ENCODE results near the gene TLX1.

The TLX1 gene

DNA sequence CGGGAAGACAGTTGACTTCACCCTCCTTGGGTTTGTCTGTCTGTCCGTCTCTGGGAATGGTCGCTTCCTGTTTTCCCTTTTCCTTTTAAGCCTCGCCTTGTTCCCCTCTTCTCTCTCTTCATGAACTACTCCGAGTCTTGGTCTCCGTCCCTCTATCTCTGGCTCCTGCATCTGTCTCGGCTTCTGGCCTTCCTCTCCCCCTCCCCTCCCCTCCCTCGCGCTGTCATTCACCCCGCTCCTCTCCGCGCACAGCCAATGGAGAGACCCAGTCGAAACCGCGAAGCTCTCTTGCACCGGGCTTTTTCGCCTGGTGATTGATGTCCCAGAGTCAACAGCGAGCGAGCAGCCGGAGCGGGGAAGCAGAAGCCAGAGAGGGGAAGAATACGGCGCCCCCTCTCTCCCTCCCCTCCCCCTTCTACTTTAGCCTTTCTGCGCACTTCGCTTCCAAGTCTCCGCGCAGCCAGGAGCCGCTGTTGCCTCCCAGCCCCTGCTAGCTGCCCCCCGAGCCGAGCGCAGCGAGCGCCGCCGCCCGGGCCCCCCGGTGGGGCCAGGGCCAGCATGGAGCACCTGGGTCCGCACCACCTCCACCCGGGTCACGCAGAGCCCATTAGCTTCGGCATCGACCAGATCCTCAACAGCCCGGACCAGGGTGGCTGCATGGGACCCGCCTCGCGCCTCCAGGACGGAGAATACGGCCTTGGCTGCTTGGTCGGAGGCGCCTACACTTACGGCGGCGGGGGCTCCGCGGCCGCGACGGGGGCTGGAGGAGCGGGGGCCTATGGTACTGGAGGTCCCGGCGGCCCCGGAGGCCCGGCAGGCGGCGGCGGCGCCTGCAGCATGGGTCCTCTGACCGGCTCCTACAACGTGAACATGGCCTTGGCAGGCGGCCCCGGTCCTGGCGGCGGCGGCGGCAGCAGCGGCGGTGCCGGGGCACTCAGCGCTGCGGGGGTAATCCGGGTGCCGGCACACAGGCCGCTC lies at the start of gene TLX1:
TSS of gene TLX1 (plus strand) at position 317 of the 978 bp plus-strand sequence. CDS start at position 559, 242 bp downstream.
- Histone ChIP-seq H3K4me3 (ENCODE audit: low read depth in 1 of 2, low read length in 1 of 2) (no peak within 1 kb of the TSS), H3K4me1 (ENCODE audit: control insufficient read depth in 1 of 2, insufficient read depth in 1 of 2, low read depth in 1 of 2, low read length in 1 of 2) (peaks cover 9% of the 10 kb centered on the region in 2 experiments), H3K36me3 (no peaks in the 10 kb centered on the region), H3K9me3 (no peaks in the 10 kb centered on the region), H3K27ac (no peak within 1 kb of the TSS), H3K27me3 (peaks cover 100% of the 10 kb centered on the region)
- no peak for TF ChIP-seq CTCF (IDR thresholded peaks at IDR 0.05)

DNA sequence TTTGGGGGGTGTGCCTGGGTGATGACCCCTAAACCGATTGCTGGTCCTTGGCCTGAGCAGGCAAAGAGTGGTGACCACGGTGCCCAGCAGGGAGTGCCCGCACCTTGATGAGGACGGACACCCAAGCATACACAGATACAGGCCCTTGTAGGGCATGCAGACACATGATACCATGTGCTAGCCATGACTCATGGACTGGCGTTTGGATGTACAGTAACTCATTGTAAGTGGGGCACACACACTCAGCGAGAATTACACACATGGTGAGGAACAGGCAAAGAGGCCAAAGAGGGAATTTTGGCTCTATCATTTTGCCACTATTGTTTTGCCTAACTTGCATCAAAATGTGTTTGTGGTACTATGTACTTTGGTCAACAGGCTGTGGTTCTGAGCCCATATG lies 45.3 kb upstream of the TLX1 start:
- no peak overlapping the region for H3K4me3 ChIP-seq (ENCODE audit: low read depth in 1 of 2, low read length in 1 of 2)
- H3K27me3 ChIP-seq: peaks cover 99% of the 10 kb centered on the region
- H3K36me3 ChIP-seq: no peaks in the 10 kb centered on the region
- H3K9me3 ChIP-seq: no peaks in the 10 kb centered on the region
- no peak overlapping the region for H3K27ac ChIP-seq
- TF ChIP-seq CTCF (IDR thresholded peaks at IDR 0.05): no peak
- H3K4me1 ChIP-seq (ENCODE audit: control insufficient read depth in 1 of 2, insufficient read depth in 1 of 2, low read depth in 1 of 2, low read length in 1 of 2): no peaks in the 10 kb centered on the region

- no peak for TF ChIP-seq CTCF (IDR thresholded peaks at IDR 0.05)
- Histone ChIP-seq H3K9me3 (no peaks in the 10 kb centered on the region), H3K27me3 (peaks cover 100% of the 10 kb centered on the region), H3K4me1 (ENCODE audit: control insufficient read depth in 1 of 2, insufficient read depth in 1 of 2, low read depth in 1 of 2, low read length in 1 of 2) (no peaks in the 10 kb centered on the region), H3K4me3 (ENCODE audit: low read depth in 1 of 2, low read length in 1 of 2) (no peak overlapping the region), H3K36me3 (no peaks in the 10 kb centered on the region), H3K27ac (no peak overlapping the region)
These were observed 43.7 kb upstream of the TLX1 start for GRCh38 chr10:101087376-101087775.

DNA sequence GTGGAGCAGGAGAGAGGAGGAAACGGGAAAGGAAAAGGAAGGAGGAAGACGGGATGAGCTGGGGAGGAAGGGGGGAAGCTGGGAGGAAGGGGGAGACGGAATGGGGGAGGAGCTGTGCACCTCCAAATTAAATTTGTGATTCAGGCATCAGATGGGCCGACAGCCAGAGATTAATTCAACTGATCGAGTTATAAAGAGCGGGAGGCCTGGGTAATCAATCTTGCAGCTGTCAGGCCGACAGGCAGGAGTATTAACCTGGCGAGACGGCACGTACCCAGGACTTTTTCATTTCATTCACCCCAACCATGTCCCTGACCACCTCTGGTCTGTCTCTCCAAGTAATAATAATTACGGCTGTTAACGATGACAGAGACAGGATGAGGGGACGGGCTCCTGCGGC lies 43.1 kb upstream of the TLX1 start:
- TF ChIP-seq CTCF (IDR thresholded peaks at IDR 0.05): no peak
- Histone ChIP-seq H3K27me3 (peaks cover 100% of the 10 kb centered on the region), H3K27ac (no peak overlapping the region), H3K9me3 (no peaks in the 10 kb centered on the region), H3K4me1 (ENCODE audit: control insufficient read depth in 1 of 2, insufficient read depth in 1 of 2, low read depth in 1 of 2, low read length in 1 of 2) (no peaks in the 10 kb centered on the region), H3K36me3 (no peaks in the 10 kb centered on the region), H3K4me3 (ENCODE audit: low read depth in 1 of 2, low read length in 1 of 2) (no peak overlapping the region)

- no peak for TF ChIP-seq CTCF (IDR thresholded peaks at IDR 0.05)
- no peaks in the 10 kb centered on the region for H3K36me3 ChIP-seq
These were observed 41.4 kb upstream of the TLX1 start for GRCh38 chr10:101089520-101090299.

More at GRCh38 chr10:101089520-101090299, 41.4 kb upstream of the TLX1 start:
- H3K4me3 ChIP-seq (ENCODE audit: low read depth in 1 of 2, low read length in 1 of 2): no peak overlapping the region
- peaks cover 100% of the 10 kb centered on the region for H3K27me3 ChIP-seq
- H3K27ac ChIP-seq: no peak overlapping the region
- H3K4me1 ChIP-seq (ENCODE audit: control insufficient read depth in 1 of 2, insufficient read depth in 1 of 2, low read depth in 1 of 2, low read length in 1 of 2): no peaks in the 10 kb centered on the region
- H3K9me3 ChIP-seq: no peaks in the 10 kb centered on the region
